Muscle layer of duodenum (tissue), 2 donors: ENCODE results near the gene HRCT1.
"Not testable (repeated sequence)": the region's sequence is repeated elsewhere in the genome, so short reads cannot be mapped to it uniquely, and the experiment has no call there.

Source experiments
- H3K27ac ChIP-seq: one replicate; pipeline ENCODE4 v1.7.0; 2013; ENCODE audit warnings: mild to moderate bottlenecking, low read length
- H3K27me3 ChIP-seq: one replicate; pipeline ENCODE4 v1.7.0; 2013; ENCODE audit warnings: low read depth, mild to moderate bottlenecking, control low read depth, low read length
- H3K36me3 ChIP-seq, 2 donors: one replicate each; pipeline ENCODE4 v1.7.0; 2013; ENCODE audit warnings: low read length in 2 of 2, control low read depth in 1 of 2, mild to moderate bottlenecking in 1 of 2; ENCODE audit not compliant: insufficient read depth in 2 of 2, control insufficient read depth in 1 of 2
- H3K4me1 ChIP-seq, 2 donors: one replicate each; pipeline ENCODE4 v1.7.0; 2013; ENCODE audit warnings: low read length in 2 of 2, mild to moderate bottlenecking in 2 of 2, control low read depth in 1 of 2, moderate library complexity in 1 of 2; ENCODE audit not compliant: insufficient read depth in 2 of 2, control insufficient read depth in 1 of 2
- H3K4me3 ChIP-seq, 2 donors: one replicate each; pipeline ENCODE4 v1.7.0; 2013; ENCODE audit warnings: low read length in 2 of 2, low read depth in 1 of 2, mild to moderate bottlenecking in 1 of 2
- H3K9me3 ChIP-seq, 2 donors: one replicate each; pipeline ENCODE4 v1.7.0; 2013; ENCODE audit warnings: low read length in 2 of 2, control low read depth in 1 of 2, mild to moderate bottlenecking in 1 of 2; ENCODE audit not compliant: control insufficient read depth in 1 of 2
- donor health status: healthy.

HRCT1 gene

DNA sequence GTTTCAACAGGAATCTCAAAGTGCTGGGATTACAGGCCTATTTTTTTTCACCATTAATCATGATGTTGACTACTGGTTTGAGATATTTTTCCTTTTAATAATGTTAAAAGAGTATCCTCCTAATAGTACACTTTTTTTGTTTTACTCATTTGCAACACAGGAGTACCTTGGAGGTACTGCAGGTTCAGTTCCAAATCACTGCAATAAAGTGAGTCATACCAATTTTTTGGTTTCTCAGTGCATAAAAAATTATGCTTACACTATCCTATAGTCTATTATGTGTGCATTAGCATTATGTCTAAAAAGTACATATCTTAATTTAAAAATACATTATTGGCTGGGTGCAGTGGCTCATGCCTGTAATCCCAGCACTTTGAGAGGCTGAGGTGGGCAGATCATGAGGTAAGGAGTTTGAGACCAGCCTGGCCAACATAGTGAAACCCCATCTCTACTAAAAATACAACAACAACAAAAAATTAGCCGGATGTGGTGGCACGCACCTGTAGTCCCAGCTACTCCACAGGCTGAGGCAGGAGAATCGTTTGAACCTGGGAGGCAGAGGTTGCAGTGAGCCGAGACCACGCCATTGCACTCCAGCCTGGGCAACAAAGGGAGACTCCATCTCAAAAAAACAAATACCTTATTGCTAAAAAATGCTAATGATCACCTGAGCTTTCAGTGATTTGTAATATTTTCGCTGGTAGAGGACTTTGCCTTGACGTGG, 8.5 kb upstream of the HRCT1 start:
- H3K27ac ChIP-seq, H3K9me3 ChIP-seq, H3K36me3 ChIP-seq, H3K4me3 ChIP-seq, H3K4me1 ChIP-seq, H3K27me3 ChIP-seq: not testable (repeated sequence)

- Histone ChIP-seq H3K27ac (no peak overlapping the region), H3K4me1 (no peaks in the 10 kb centered on the region), H3K4me3 (no peak overlapping the region), H3K27me3 (no peaks in the 10 kb centered on the region), H3K36me3 (no peaks in the 10 kb centered on the region), H3K9me3 (no peaks in the 10 kb centered on the region)
These were observed 7.7 kb upstream of the HRCT1 start for GRCh38 chr9:35898337-35898736.

- Histone ChIP-seq H3K4me1 (no peaks in the 10 kb centered on the region), H3K36me3 (no peaks in the 10 kb centered on the region), H3K9me3 (no peaks in the 10 kb centered on the region), H3K27me3 (no peaks in the 10 kb centered on the region), H3K4me3 (no peak overlapping the region), H3K27ac (no peak overlapping the region)
These were observed 7.0 kb upstream of the HRCT1 start for GRCh38 chr9:35899021-35899420.

DNA sequence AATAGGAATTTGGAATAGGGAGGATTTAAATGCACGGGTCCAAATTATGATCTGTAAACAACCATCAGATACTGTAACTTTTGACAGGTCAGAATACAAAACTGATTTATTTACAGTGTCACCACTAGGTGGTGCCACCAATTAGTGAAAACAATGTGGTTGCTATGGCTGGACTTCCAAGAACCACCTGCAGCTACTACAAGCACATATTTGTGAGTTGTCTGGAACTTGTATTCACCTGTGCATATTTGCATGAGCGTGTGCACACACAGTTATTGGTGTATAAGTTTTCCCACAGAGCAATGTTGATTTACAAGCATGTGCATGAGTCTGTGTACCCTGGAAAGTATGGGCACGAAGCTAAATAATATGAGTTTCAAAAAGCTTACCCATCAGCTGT, 3.0 kb upstream of the HRCT1 start:
- peaks cover 26 to 39% of the 10 kb centered on the region in 2 donors for H3K4me1 ChIP-seq
- H3K27me3 ChIP-seq = no peaks in the 10 kb centered on the region
- H3K4me3 ChIP-seq = no peak overlapping the region
- peaks cover 0 to 4% of the 10 kb centered on the region in 2 donors for H3K36me3 ChIP-seq
- H3K9me3 ChIP-seq = no peaks in the 10 kb centered on the region
- no peak overlapping the region for H3K27ac ChIP-seq

DNA sequence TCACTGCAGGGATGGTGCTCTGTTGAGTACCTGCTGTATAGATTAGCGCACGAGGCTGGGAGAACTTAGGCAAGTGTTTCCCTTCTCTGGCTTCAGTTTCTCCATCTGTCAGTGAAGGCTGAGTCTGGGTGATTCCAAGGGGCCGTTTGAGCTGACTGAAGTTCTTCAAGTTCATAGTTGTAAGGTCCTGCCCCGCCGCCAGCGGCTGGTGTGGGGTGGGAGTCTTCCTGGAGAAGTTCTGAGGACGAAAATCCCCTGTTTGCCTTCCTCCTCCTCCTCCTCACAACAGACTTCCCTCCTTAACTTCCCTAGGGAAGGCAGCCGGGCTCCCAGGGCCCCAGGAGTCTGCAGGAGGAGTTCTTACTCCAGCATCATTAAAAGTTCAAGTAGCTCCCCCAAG, 1.7 kb upstream of the HRCT1 start:
- H3K4me3 ChIP-seq = no peak overlapping the region
- H3K36me3 ChIP-seq = peaks cover 0 to 4% of the 10 kb centered on the region in 2 donors
- no peaks in the 10 kb centered on the region for H3K9me3 ChIP-seq
- no peaks in the 10 kb centered on the region for H3K27me3 ChIP-seq
- no peak overlapping the region for H3K27ac ChIP-seq
- peaks cover 38 to 52% of the 10 kb centered on the region in 2 donors for H3K4me1 ChIP-seq

DNA sequence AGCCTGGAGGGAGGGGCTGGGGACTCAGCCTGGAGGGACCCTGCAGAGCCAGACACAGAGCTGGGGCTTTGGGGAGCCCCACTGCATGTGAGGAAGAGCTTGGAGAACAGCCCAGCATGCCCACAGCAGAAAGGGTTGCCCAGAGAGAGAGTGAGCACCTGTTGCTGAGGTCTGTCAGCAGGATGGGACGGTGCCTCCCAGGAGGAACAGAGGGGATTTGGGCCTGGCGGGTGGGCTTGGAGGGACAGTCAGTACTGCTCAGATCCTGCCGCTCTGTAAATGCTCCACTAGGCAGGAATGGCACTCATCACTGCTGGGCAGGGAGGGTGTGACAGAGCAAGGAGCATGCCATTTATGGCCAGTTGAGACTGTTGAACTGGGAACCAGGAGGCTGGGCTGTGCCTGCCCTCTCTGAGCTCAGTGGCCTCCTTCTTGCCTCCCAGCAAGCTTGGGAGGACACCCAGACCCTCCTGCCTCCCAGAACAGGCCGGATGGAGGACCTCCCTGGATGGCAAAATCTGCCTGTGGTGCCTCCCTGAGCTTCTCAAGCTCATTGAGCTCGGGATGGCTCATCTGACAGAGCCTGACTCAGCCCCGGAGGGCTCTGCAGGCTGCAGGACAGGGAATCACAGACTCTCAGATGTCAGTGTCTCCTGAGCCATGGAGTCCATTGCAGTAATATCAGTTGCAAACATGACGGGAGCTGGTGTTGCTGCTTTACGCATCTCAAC, 786 bp upstream of the HRCT1 start:
- Histone ChIP-seq H3K36me3 (peaks cover 0 to 4% of the 10 kb centered on the region in 2 donors), H3K4me1 (peaks cover 41 to 61% of the 10 kb centered on the region in 2 donors), H3K27ac (peak overlapping the region; percentile 60), H3K27me3 (no peaks in the 10 kb centered on the region), H3K9me3 (no peaks in the 10 kb centered on the region), H3K4me3 (peak overlapping the region in 1 of 2 donors; percentile 20)

- peaks cover 48 to 69% of the 10 kb centered on the region in 2 donors for H3K4me1 ChIP-seq
- H3K4me3 ChIP-seq = peak overlapping the region; percentile 18 to 39
- H3K36me3 ChIP-seq = peaks cover 0 to 4% of the 10 kb centered on the region in 2 donors
- H3K27ac ChIP-seq = peak overlapping the region; percentile 88
- H3K27me3 ChIP-seq = no peaks in the 10 kb centered on the region
- no peaks in the 10 kb centered on the region for H3K9me3 ChIP-seq
These were observed 1.1 kb downstream of the HRCT1 start for GRCh38 chr9:35906923-35907699.

DNA sequence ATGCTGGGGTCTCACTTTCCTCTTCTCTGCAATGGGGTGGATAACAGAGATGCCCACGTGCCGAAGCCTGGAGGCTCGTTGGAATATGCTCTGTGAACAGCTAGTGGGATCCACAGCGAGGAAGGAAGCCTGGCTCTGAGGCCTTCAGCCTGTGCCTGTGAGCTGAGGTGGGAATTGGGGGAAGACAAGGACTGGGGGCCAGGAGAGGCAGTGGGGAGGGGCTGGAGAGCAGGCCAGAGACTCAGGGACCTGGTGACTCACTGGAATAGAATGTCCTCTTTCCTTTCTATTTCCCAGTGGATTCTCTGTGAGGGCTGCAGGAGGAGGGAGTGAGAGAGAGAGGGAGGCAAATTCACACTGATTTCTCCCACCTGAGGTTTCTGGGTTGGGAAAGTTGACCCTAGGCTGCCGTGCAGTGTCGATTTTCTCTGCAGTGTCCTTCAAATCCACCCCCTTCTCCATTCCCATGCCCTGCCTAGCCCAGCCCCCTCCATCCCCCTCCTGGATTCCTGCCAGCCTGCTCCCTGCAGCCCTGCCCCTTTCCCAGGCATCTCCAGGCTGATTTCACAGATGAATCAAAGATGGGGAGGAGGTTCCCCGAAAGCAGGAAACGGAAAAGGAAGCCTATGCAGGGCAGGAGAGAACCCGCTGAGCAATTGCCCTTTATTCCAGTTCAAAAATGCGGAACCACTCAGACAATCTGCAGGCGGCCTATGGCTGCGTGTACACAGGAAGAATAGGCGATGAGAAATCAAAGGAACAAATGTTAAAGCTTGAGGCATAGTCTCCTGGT, 1.9 kb downstream of the HRCT1 start:
- Histone ChIP-seq H3K9me3 (no peaks in the 10 kb centered on the region), H3K27me3 (no peaks in the 10 kb centered on the region), H3K4me3 (peak overlapping the region; percentile 18 to 39), H3K27ac (peak overlapping the region; percentile 88), H3K4me1 (peaks cover 48 to 69% of the 10 kb centered on the region in 2 donors), H3K36me3 (peaks cover 0 to 4% of the 10 kb centered on the region in 2 donors)

DNA sequence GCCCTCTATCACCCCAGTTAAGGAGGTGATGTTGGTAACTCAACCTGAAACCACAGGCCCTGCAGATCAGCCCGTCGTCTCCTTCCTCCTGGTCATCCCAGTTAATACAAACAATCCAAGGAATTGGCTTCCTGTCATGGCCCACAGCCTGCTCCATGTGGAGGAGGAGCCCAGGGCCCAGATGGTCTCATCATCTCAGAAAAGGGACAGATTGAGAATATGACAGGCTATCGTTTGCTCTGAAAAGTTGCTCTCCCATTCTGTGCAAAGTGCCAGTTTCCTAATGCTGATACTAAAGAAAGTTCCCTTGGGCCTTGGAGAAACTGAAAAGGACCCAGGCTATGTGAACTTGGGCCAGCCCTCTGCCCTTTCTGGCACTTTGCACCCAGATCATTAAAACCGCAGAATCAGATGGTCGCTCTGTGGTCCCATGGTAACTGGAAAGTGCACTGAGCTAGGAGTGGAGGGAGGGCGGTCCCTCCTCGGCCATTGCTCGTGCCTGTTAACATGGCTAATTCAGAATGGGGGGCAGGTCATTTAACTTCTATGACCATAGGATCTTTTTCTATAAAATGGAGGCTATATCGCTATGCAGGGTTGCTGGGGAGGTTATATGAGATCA, 2.6 kb downstream of the HRCT1 start:
- Histone ChIP-seq H3K27ac (peak overlapping the region; percentile 88), H3K4me1 (peaks cover 48 to 69% of the 10 kb centered on the region in 2 donors), H3K36me3 (peaks cover 0 to 4% of the 10 kb centered on the region in 2 donors), H3K9me3 (no peaks in the 10 kb centered on the region), H3K4me3 (peak overlapping the region in 1 of 2 donors; percentile 18), H3K27me3 (no peaks in the 10 kb centered on the region)

DNA sequence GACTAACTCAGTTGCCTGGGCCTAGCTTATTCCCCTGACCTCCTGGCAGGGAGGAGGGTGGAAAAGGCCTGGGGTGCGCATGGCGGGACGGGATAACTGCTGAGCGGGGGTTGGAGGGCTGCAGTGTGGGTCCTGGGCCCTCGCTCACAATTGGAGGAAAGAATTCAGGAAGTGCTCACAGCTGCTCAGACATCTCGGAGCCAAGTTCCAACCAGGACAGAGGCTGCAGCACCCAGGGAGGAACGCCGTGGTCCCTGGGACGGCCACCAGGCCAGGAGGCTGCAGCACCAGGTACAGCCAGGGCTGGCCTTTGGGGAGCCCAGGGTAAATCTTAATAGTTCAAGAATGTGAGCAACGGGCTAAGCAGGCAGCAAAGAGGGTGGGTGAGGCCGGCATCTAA, 3.3 kb downstream of the HRCT1 start, which contains the start of gene SPAAR:
Gene SPAAR, plus strand, starts transcription at position 217 of the 400 bp plus-strand sequence. CDS start 974 bp downstream, outside the sequence.
- peak within 1 kb of the TSS in 1 of 2 donors; percentile 18 for H3K4me3 ChIP-seq
- H3K4me1 ChIP-seq = peaks cover 49 to 67% of the 10 kb centered on the region in 2 donors
- H3K36me3 ChIP-seq = peaks cover 0 to 4% of the 10 kb centered on the region in 2 donors
- H3K27ac ChIP-seq = peak within 1 kb of the TSS; percentile 88
- no peaks in the 10 kb centered on the region for H3K27me3 ChIP-seq
- H3K9me3 ChIP-seq = no peaks in the 10 kb centered on the region
